RWPE1 (cell line): ENCODE data around the gene LRR1.

Experiments used
- CTCF ChIA-PET: fragments of 350-600 bp; sonication (Branson Sonifier 250); formaldehyde crosslinking; extraction: SDS; loops from one replicate; lab custom pipeline; 2021; lab: Yijun Ruan, JAX
- POLR2A ChIA-PET: fragments of 400-600 bp; formaldehyde crosslinking; extraction: SDS; loops from one replicate; lab custom pipeline; 2020; ENCODE audit warnings: antibody characterized with exemption; ENCODE audit not compliant: low non-redundant PET; lab: Yijun Ruan, JAX
- DNase-seq: peaks from one replicate; pipeline ENCODE4 v3.0.0; 2012; ENCODE audit warnings: low spot score
- H3K27ac ChIP-seq: fragments of 450-650 bp; 2 replicates; pipeline ENCODE4 v1.5.1; 2017
- CTCF ChIP-seq: fragments of 450-650 bp; conservative IDR thresholded peaks from 2 replicates; pipeline ENCODE4 v1.5.1; 2017; ENCODE audit warnings: low read depth, mild to moderate bottlenecking

Gene LRR1

GRCh38 chr14:49622022-49622607 is 23.4 kb downstream of the LRR1 start:
- no peak overlapping the region for H3K27ac ChIP-seq
- TF ChIP-seq CTCF, result no peak
- ChIA-PET CTCF (interaction anchor here (0.9 kb wide), 1 partner anchor 227 kb away, joined by 3 read pairs; no protein-coding TSS in a partner anchor), POLR2A (interaction anchor here (1.3 kb wide), 1 partner anchor 12 kb away, joined by 4 read pairs; no protein-coding TSS in a partner anchor)
- no peak for DNase-seq

- no peak for DNase-seq
- H3K27ac ChIP-seq, result peak overlapping the region; percentile 70
- ChIA-PET CTCF (interaction anchor here (0.6 kb wide), 1 partner anchor 45 kb away, joined by 3 read pairs; no protein-coding TSS in a partner anchor), POLR2A (no interaction called here)
- no peak for TF ChIP-seq CTCF
Observed at GRCh38 chr14:49623387-49623786, 24.6 kb downstream of the LRR1 start.

GRCh38 chr14:49623941-49624839 is 25.4 kb downstream of the LRR1 start:
- peak overlapping the region; percentile 70 for H3K27ac ChIP-seq
- no peak for TF ChIP-seq CTCF
- ChIA-PET CTCF (interaction anchor here (0.6 to 0.7 kb wide), 3 partner anchors 158 to 1793 kb away, joined by 3 to 4 read pairs (median 3); no protein-coding TSS in a partner anchor), POLR2A (interaction anchor here (0.6 kb wide), 1 partner anchor 19 kb away, joined by 4 read pairs; no protein-coding TSS in a partner anchor)
- peak; percentile 42 for DNase-seq

GRCh38 chr14:49633640-49634546 is 35.2 kb downstream of the LRR1 start:
- peak; percentile 90 for TF ChIP-seq CTCF
- POLR2A ChIA-PET, result interaction anchor here (0.5 to 1.3 kb wide), 4 partner anchors 13 to 474 kb away, joined by 3 to 12 read pairs (median 4); partner anchors contain the start of genes LRR1 and MGAT2
- CTCF ChIA-PET, result interaction anchor here (0.6 to 1.5 kb wide), 6 partner anchors 13 to 234 kb away, joined by 3 to 8 read pairs (median 4); partner anchors contain the start of genes KLHDC2 and MGAT2
- peak overlapping the region; percentile 97 for H3K27ac ChIP-seq
- peak; percentile 85 for DNase-seq

GRCh38 chr14:49634547-49635334 is 36.0 kb downstream of the LRR1 start, which contains the start of gene DNAAF2:
Gene DNAAF2 (minus strand): TSS chr14:49635244. CDS start chr14:49635149, 95 bp downstream.
- ChIA-PET POLR2A (interaction anchor here (0.8 to 1.4 kb wide), 4 partner anchors 14 to 218 kb away, joined by 3 to 6 read pairs (median 4); partner anchors contain the start of genes MGAT2, NEMF and RPL36AL), CTCF (interaction anchor here (0.9 to 1.5 kb wide), 4 partner anchors 14 to 134 kb away, joined by 3 to 6 read pairs (median 4); partner anchors contain the start of genes KLHDC2 and MGAT2)
- peak within 1 kb of the TSS; percentile 97 for H3K27ac ChIP-seq
- peak; percentile 63 for DNase-seq
- peak; percentile 31; the same call in 1 of the 2 replicates for TF ChIP-seq CTCF
